Measurements from ENCODE around the gene DNAH11.

GRCh38 chr7:21566094-21566493 is 23.3 kb downstream of the DNAH11 start:
- TF ChIP-seq CTCF (IDR thresholded peaks at IDR 0.05) (no peak), POLR2A (IDR thresholded peaks at IDR 0.05) (no peak)
